ENCODE measurements around the gene PPARD. TPM values are rescaled to one million over a fixed set of nuclear protein-coding genes. Genes with fewer than 3 reads are reported as not detected.
"Not testable (repeated sequence)": the region's sequence is repeated elsewhere in the genome, so short reads cannot be mapped to it uniquely, and the experiment has no call there.

PPARD gene
- total RNA-seq, 2 donors from 2014 or later: 6.0 to 11.2 TPM

GRCh38 chr6:35386989-35387388, 44.6 kb downstream of the PPARD start:
- ATAC-seq: no peak
- Histone ChIP-seq H3K27ac (no peak overlapping the region), H3K36me3 (replicated peaks in 1 of 2; ENCODE audit: insufficient read depth in 1 of 2, low read depth in 2 of 2) (no peaks in the 10 kb centered on the region), H3K4me1 (peaks cover 8% of the 10 kb centered on the region), H3K27me3 (no peaks in the 10 kb centered on the region), H3K9me3 (no peaks in the 10 kb centered on the region), H3K4me3 (no peak overlapping the region)
- intact Hi-C loops (cut with DNase I): no loop called here
- WGBS, 2 donors: 89 to 91% methylated on average over 4 of the region's 4 CpGs
- DNase-seq: no peak
- TF ChIP-seq CTCF (IDR thresholded peaks at IDR 0.05): no peak
- TF ChIP-seq POLR2A (IDR thresholded peaks at IDR 0.05): no peak

GRCh38 chr6:35388030-35388429, 45.7 kb downstream of the PPARD start:
- ATAC-seq (no peak), DNase-seq (no peak)
- no peaks in the 10 kb centered on the region for H3K9me3 ChIP-seq
- no peak overlapping the region for H3K4me3 ChIP-seq
- intact Hi-C loops (cut with DNase I): no loop called here
- 90 to 95% methylated on average over 5 of the region's 5 CpGs for WGBS, 2 donors
- peaks cover 19% of the 10 kb centered on the region for H3K4me1 ChIP-seq
- TF ChIP-seq POLR2A (IDR thresholded peaks at IDR 0.05) (no peak), CTCF (IDR thresholded peaks at IDR 0.05) (no peak)
- H3K27me3 ChIP-seq: no peaks in the 10 kb centered on the region
- no peaks in the 10 kb centered on the region for H3K36me3 ChIP-seq (replicated peaks in 1 of 2; ENCODE audit: insufficient read depth in 1 of 2, low read depth in 2 of 2)
- no peak overlapping the region for H3K27ac ChIP-seq

- Histone ChIP-seq H3K4me1 (peaks cover 21% of the 10 kb centered on the region), H3K27ac (no peak overlapping the region), H3K27me3 (no peaks in the 10 kb centered on the region), H3K9me3 (no peaks in the 10 kb centered on the region), H3K36me3 (replicated peaks in 1 of 2; ENCODE audit: insufficient read depth in 1 of 2, low read depth in 2 of 2) (no peaks in the 10 kb centered on the region), H3K4me3 (no peak overlapping the region)
- DNase-seq (no peak), ATAC-seq (no peak)
- intact Hi-C loops (cut with DNase I): no loop called here
- 94 to 95% methylated on average over 4 to 5 of the region's 5 CpGs for WGBS, 2 donors
- TF ChIP-seq POLR2A (IDR thresholded peaks at IDR 0.05): no peak
- no peak for TF ChIP-seq CTCF (IDR thresholded peaks at IDR 0.05)
Measured at GRCh38 chr6:35388772-35389352, 46.5 kb downstream of the PPARD start.

- H3K4me3 ChIP-seq; intact Hi-C loops (cut with DNase I); ATAC-seq; H3K9me3 ChIP-seq; H3K27me3 ChIP-seq; H3K36me3 ChIP-seq (replicated peaks in 1 of 2; ENCODE audit: insufficient read depth in 1 of 2, low read depth in 2 of 2); DNase-seq; H3K27ac ChIP-seq: not testable (repeated sequence)
- peaks cover 21% of the 10 kb centered on the region for H3K4me1 ChIP-seq
- WGBS, 2 donors: 89 to 99% methylated on average over 9 of the region's 9 CpGs
Measured at GRCh38 chr6:35389386-35389785, 47.0 kb downstream of the PPARD start.

- ATAC-seq (no peak), DNase-seq (no peak)
- H3K4me1 ChIP-seq: peaks cover 21% of the 10 kb centered on the region
- H3K27ac ChIP-seq: peak overlapping the region; percentile 43 to 69 (median 58)
- H3K36me3 ChIP-seq (replicated peaks in 1 of 2; ENCODE audit: insufficient read depth in 1 of 2, low read depth in 2 of 2): no peaks in the 10 kb centered on the region
- no peak overlapping the region for H3K4me3 ChIP-seq
- TF ChIP-seq POLR2A (IDR thresholded peaks at IDR 0.05): no peak
- no peak for TF ChIP-seq CTCF (IDR thresholded peaks at IDR 0.05)
- no peaks in the 10 kb centered on the region for H3K27me3 ChIP-seq
- no peaks in the 10 kb centered on the region for H3K9me3 ChIP-seq
- intact Hi-C loops (cut with DNase I): no loop called here
- WGBS, 2 donors: 58 to 65% methylated on average over 6 to 7 of the region's 7 CpGs
Measured at GRCh38 chr6:35391240-35391968, 49.0 kb downstream of the PPARD start.
